Gastroesophageal sphincter (tissue), 3 donors: ENCODE data around the gene TGFA.

Source experiments
- EP300 ChIP-seq: sonication (generic); formaldehyde crosslinking; IDR thresholded peaks from one replicate; pipeline ENCODE4 v1.6.1; 2017; ENCODE audit warnings: antibody characterized with exemption, mild to moderate bottlenecking
- POLR2A ChIP-seq, 2 donors: fragments of 450-650 bp; IDR thresholded peaks; one replicate each; pipeline ENCODE4 v1.6.1; 2017; ENCODE audit warnings: antibody characterized with exemption in 2 of 2, mild to moderate bottlenecking in 2 of 2, moderate library complexity in 1 of 2
- POLR2AphosphoS5 ChIP-seq: sonication (generic); formaldehyde crosslinking; IDR thresholded peaks from one replicate; pipeline ENCODE4 v1.6.1; 2017; ENCODE audit warnings: antibody characterized with exemption
- TF ChIP-seq, protein P1 (sequence below), 4 experiments: fragments of 200-600 bp in 2 of 4; fragments of 450-650 bp in 2 of 4; sonication (generic) in 1 of 4; IDR thresholded peaks; one replicate each; pipeline ENCODE4 v1.5.1; 2017 to 2019; ENCODE audit warnings: antibody characterized with exemption in 4 of 4, mild to moderate bottlenecking in 2 of 4, moderate library complexity in 2 of 4

DNA sequence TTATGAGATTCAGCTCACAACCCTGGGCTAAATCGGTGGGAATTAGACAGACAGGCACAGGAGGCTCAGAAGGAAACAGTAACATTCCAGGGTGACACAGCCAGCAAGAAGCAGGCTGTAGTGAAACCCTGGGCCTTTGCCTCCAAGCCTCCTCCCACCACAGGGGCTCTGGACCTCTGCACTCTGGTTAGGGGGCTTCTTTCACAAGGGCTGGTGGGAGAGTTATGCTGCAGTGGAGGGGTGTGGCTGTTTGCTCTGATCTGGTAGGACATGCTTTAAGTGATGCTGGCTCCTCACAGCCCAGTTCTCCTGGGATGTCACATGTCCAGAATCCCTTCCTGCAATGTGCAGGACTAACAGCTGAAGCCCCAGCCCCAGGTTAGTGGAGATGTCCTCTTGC, 109.9 kb downstream of the TGFA start:
- no peak for TF ChIP-seq POLR2A (IDR thresholded peaks at IDR 0.05)
- TF ChIP-seq, protein P1, sequence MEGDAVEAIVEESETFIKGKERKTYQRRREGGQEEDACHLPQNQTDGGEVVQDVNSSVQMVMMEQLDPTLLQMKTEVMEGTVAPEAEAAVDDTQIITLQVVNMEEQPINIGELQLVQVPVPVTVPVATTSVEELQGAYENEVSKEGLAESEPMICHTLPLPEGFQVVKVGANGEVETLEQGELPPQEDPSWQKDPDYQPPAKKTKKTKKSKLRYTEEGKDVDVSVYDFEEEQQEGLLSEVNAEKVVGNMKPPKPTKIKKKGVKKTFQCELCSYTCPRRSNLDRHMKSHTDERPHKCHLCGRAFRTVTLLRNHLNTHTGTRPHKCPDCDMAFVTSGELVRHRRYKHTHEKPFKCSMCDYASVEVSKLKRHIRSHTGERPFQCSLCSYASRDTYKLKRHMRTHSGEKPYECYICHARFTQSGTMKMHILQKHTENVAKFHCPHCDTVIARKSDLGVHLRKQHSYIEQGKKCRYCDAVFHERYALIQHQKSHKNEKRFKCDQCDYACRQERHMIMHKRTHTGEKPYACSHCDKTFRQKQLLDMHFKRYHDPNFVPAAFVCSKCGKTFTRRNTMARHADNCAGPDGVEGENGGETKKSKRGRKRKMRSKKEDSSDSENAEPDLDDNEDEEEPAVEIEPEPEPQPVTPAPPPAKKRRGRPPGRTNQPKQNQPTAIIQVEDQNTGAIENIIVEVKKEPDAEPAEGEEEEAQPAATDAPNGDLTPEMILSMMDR (IDR thresholded peaks at IDR 0.05), result no peak
- TF ChIP-seq EP300, result no peak
- TF ChIP-seq POLR2AphosphoS5, result no peak
